Hematopoietic multipotent progenitor cell treated with erythropoietin and hydrocortisone succinate and interleukin-3 and kit ligand, for 6 days (in vitro differentiated cells): ENCODE data around the gene FARS2.
A peak's percentile ranks its signal among the peaks of the same experiment; 100 is the strongest.
"Not testable (repeated sequence)": the region's sequence is repeated elsewhere in the genome, so short reads cannot be mapped to it uniquely, and the experiment has no call there.

Experiments
- DNase-seq: peaks from one replicate; pipeline ENCODE4 v3.0.0-alpha.2; 2015

FARS2 gene

GRCh38 chr6:5772408-5773120 lies 511.3 kb downstream of the FARS2 start:
- no peak for DNase-seq

GRCh38 chr6:5776104-5776503 lies 514.8 kb downstream of the FARS2 start:
- no peak for DNase-seq

- no peak for DNase-seq
These were observed 515.5 kb downstream of the FARS2 start for GRCh38 chr6:5776706-5777390.

GRCh38 chr6:5778317-5778857 lies 517.1 kb downstream of the FARS2 start:
- no peak for DNase-seq

- no peak for DNase-seq
These were observed 517.6 kb downstream of the FARS2 start for GRCh38 chr6:5778906-5779305.

- DNase-seq, result no peak
These were observed 519.7 kb downstream of the FARS2 start for GRCh38 chr6:5781019-5781418.

- DNase-seq, result no peak
These were observed 520.7 kb downstream of the FARS2 start for GRCh38 chr6:5781966-5782556.

GRCh38 chr6:5782783-5783547 lies 521.7 kb downstream of the FARS2 start:
- peak; percentile 4 for DNase-seq

GRCh38 chr6:5783584-5784089 lies 522.3 kb downstream of the FARS2 start:
- no peak for DNase-seq

- no peak for DNase-seq
These were observed 523.9 kb downstream of the FARS2 start for GRCh38 chr6:5785249-5785648.

GRCh38 chr6:5786321-5786968 lies 525.1 kb downstream of the FARS2 start:
- DNase-seq, result no peak

- DNase-seq, result no peak
These were observed 525.8 kb downstream of the FARS2 start for GRCh38 chr6:5786969-5787720.

- DNase-seq, result not testable (repeated sequence)
These were observed 528.1 kb downstream of the FARS2 start for GRCh38 chr6:5789426-5789825.

- DNase-seq, result not testable (repeated sequence)
These were observed 535.2 kb downstream of the FARS2 start for GRCh38 chr6:5796555-5796954.

- DNase-seq, result not testable (repeated sequence)
These were observed 545.1 kb downstream of the FARS2 start for GRCh38 chr6:5806406-5806805.

GRCh38 chr6:5809450-5809849 lies 548.1 kb downstream of the FARS2 start:
- no peak for DNase-seq

- DNase-seq, result no peak
These were observed 550.7 kb downstream of the FARS2 start for GRCh38 chr6:5811997-5812396.

GRCh38 chr6:5813625-5814027 lies 552.3 kb downstream of the FARS2 start:
- no peak for DNase-seq

- DNase-seq, result no peak
These were observed 552.8 kb downstream of the FARS2 start for GRCh38 chr6:5814116-5814515.

- DNase-seq, result no peak
These were observed 553.6 kb downstream of the FARS2 start for GRCh38 chr6:5814901-5815300.

- no peak for DNase-seq
These were observed 556.6 kb downstream of the FARS2 start for GRCh38 chr6:5817869-5818268.

GRCh38 chr6:5818959-5819358 lies 557.6 kb downstream of the FARS2 start:
- DNase-seq, result no peak
